Left lung (tissue), 10 donors: ENCODE measurements around the gene NR4A2. TPM values are rescaled to one million over a fixed set of nuclear protein-coding genes. Genes with fewer than 3 reads are reported as not detected.
A peak's percentile ranks its signal among the peaks of the same experiment; 100 is the strongest.

Experiments
- ATAC-seq: fragments of 200-7000 bp; cut with Tn5 transposase; one replicate; pipeline ENCODE4 v1.9.1; 2020; ENCODE audit warnings: moderate library complexity
- DNase-seq, 4 donors: peaks; one replicate each; pipeline ENCODE4 v3.0.0-alpha.2; 2013 to 2020
- H3K27ac ChIP-seq, 2 donors: fragments of 200-600 bp; sonication (generic) in 1 of 2; one replicate each; pipeline versions ENCODE4 v1.5.0 to v1.8.0; 2020 to 2021
- H3K27me3 ChIP-seq, 2 donors: fragments of 200-600 bp; sonication (generic) in 1 of 2; one replicate each; pipeline versions ENCODE4 v1.5.0 to v1.8.0; 2020 to 2021
- H3K36me3 ChIP-seq, 2 donors: fragments of 200-600 bp; sonication (generic) in 1 of 2; one replicate each; pipeline versions ENCODE4 v1.5.0 to v1.8.0; 2020 to 2021
- H3K4me1 ChIP-seq, 2 donors: fragments of 200-600 bp; one replicate each; pipeline ENCODE4 v1.8.0; 2021
- H3K4me3 ChIP-seq, 2 donors: fragments of 200-600 bp; sonication (generic) in 1 of 2; one replicate each; pipeline versions ENCODE4 v1.5.0 to v1.8.0; 2020 to 2021; ENCODE audit warnings: mild to moderate bottlenecking in 1 of 2
- H3K9me3 ChIP-seq, 2 donors: fragments of 200-600 bp; sonication (generic) in 1 of 2; one replicate each; pipeline versions ENCODE4 v1.5.0 to v1.8.0; 2020 to 2021
- CTCF ChIP-seq, 2 donors: fragments of 200-600 bp; sonication (generic) in 1 of 2; IDR thresholded peaks; one replicate each; pipeline versions ENCODE4 v1.5.0 to v1.8.0; 2021; ENCODE audit warnings: antibody characterized with exemption in 2 of 2
- intact Hi-C, 2 donors: fragments of 100-400 bp; cut with DNase I; formaldehyde crosslinking; loops; one replicate each; pipeline versions ENCODE4 v1.11.2 to v1.14.2; 2022
- polyA plus RNA-seq, 6 donors: library from polyadenylated mRNA; unstranded; fragments of 120-200 nt; gene quantifications; one replicate each; pipeline ENCODE4 v1.2.1, GENCODE V29; 2013; ENCODE audit not compliant: insufficient read length in 6 of 6
- total RNA-seq, 2 donors: library from RNA; stranded (reverse); fragmentation: NEBNext Ultra II Directional; extraction: Animal tissue kit (Norgen Biotek cat#: 25700); gene quantifications; one replicate each; pipeline ENCODE4 v1.2.1, GENCODE V29; 2021
- donor health status: DM: no; HTN: yes; CAD: no.
- donor health status: DM: no; HTN: no; CAD: no.

NR4A2 gene
- total and polyA plus RNA-seq, 8 donors = 1.9 to 7.0 (median 4.0) TPM

GRCh38 chr2:156326526-156327095 is 5.9 kb downstream of the NR4A2 start:
- no peak for TF ChIP-seq CTCF (IDR thresholded peaks at IDR 0.05)
- Histone ChIP-seq H3K9me3 (no peaks in the 10 kb centered on the region), H3K27me3 (peaks cover 40 to 93% of the 10 kb centered on the region in 2 donors), H3K27ac (no peak overlapping the region), H3K36me3 (peaks cover 0 to 31% of the 10 kb centered on the region in 2 donors), H3K4me3 (no peak overlapping the region), H3K4me1 (peaks cover 10 to 42% of the 10 kb centered on the region in 2 donors)
- intact Hi-C loops = no loop called here
- DNase-seq (no peak), ATAC-seq (no peak)

GRCh38 chr2:156325688-156326525 is 6.6 kb downstream of the NR4A2 start:
- no peak overlapping the region for H3K27ac ChIP-seq
- TF ChIP-seq CTCF (IDR thresholded peaks at IDR 0.05) = no peak
- peaks cover 47 to 99% of the 10 kb centered on the region in 2 donors for H3K27me3 ChIP-seq
- no peak overlapping the region for H3K4me3 ChIP-seq
- ATAC-seq (no peak), DNase-seq (no peak)
- no peaks in the 10 kb centered on the region for H3K9me3 ChIP-seq
- peaks cover 12 to 42% of the 10 kb centered on the region in 2 donors for H3K4me1 ChIP-seq
- H3K36me3 ChIP-seq = peaks cover 0 to 31% of the 10 kb centered on the region in 2 donors
- intact Hi-C loops = no loop called here

- intact Hi-C loops = no loop called here
- DNase-seq (no peak), ATAC-seq (no peak)
- H3K4me1 ChIP-seq = peaks cover 15 to 29% of the 10 kb centered on the region in 2 donors
- H3K27ac ChIP-seq = no peak overlapping the region
- peaks cover 0 to 22% of the 10 kb centered on the region in 2 donors for H3K36me3 ChIP-seq
- H3K4me3 ChIP-seq = no peak overlapping the region
- H3K27me3 ChIP-seq = peaks cover 35 to 99% of the 10 kb centered on the region in 2 donors
- TF ChIP-seq CTCF (IDR thresholded peaks at IDR 0.05) = no peak
- no peaks in the 10 kb centered on the region for H3K9me3 ChIP-seq
These were observed 8.8 kb downstream of the NR4A2 start for GRCh38 chr2:156323754-156324153.

GRCh38 chr2:156322686-156323231 is 9.8 kb downstream of the NR4A2 start:
- DNase-seq (peak in 1 of 4 donors; percentile 73), ATAC-seq (no peak)
- no peaks in the 10 kb centered on the region for H3K9me3 ChIP-seq
- intact Hi-C loops = no loop called here
- peaks cover 34 to 99% of the 10 kb centered on the region in 2 donors for H3K27me3 ChIP-seq
- peaks cover 0 to 16% of the 10 kb centered on the region in 2 donors for H3K36me3 ChIP-seq
- no peak for TF ChIP-seq CTCF (IDR thresholded peaks at IDR 0.05)
- no peak overlapping the region for H3K27ac ChIP-seq
- H3K4me3 ChIP-seq = no peak overlapping the region
- H3K4me1 ChIP-seq = peaks cover 15 to 29% of the 10 kb centered on the region in 2 donors
